HL-60 (cell line): ENCODE results near the gene RAB12.
A peak's percentile ranks its signal among the peaks of the same experiment; 100 is the strongest.

Source experiments
- DNase-seq, 2 experiments: peaks; one replicate each; pipeline ENCODE4 v3.0.0-alpha.2; 2010 to 2020; ENCODE audit warnings: low read depth in 1 of 2, low spot score in 1 of 2
- H3K27ac ChIP-seq: fragments of 250-450 bp; sonication (Bioruptor Pico); replicated peaks from 2 replicates; pipeline ENCODE4 v1.5.1; 2020; ENCODE audit warnings: mild to moderate bottlenecking, moderate library complexity
- H3K27me3 ChIP-seq: fragments of 250-450 bp; sonication (Bioruptor Pico); 2 replicates; pipeline ENCODE4 v1.5.1; 2021; ENCODE audit warnings: mild to moderate bottlenecking, moderate library complexity; ENCODE audit not compliant: insufficient read depth, poor library complexity, severe bottlenecking
- H3K4me3 ChIP-seq: replicated peaks from 2 replicates; pipeline ENCODE4 v1.5.1; 2011; ENCODE audit warnings: mild to moderate bottlenecking, control low read depth, low read length; ENCODE audit not compliant: insufficient read depth
- GABPA ChIP-seq: IDR thresholded peaks from 2 replicates; pipeline ENCODE4 v1.6.1; 2012; ENCODE audit warnings: low read depth
- POLR2AphosphoS5 ChIP-seq: IDR thresholded peaks from 2 replicates; pipeline ENCODE4 v1.6.1; 2012; ENCODE audit warnings: low read depth
- SPI1 ChIP-seq: IDR thresholded peaks from 2 replicates; pipeline ENCODE4 v1.6.1; 2012; ENCODE audit warnings: low read depth, mild to moderate bottlenecking, borderline replicate concordance
- TF ChIP-seq, protein P1 (sequence below): IDR thresholded peaks from 2 replicates; pipeline ENCODE4 v1.6.1; 2012; ENCODE audit warnings: low read depth; ENCODE audit not compliant: insufficient replicate concordance
- TF ChIP-seq, protein P2 (sequence below): IDR thresholded peaks from one replicate; pipeline ENCODE4 v1.5.1; 2011; ENCODE audit warnings: low read length, control low read depth, inconsistent platforms; ENCODE audit not compliant: insufficient read depth

The RAB12 gene

DNA sequence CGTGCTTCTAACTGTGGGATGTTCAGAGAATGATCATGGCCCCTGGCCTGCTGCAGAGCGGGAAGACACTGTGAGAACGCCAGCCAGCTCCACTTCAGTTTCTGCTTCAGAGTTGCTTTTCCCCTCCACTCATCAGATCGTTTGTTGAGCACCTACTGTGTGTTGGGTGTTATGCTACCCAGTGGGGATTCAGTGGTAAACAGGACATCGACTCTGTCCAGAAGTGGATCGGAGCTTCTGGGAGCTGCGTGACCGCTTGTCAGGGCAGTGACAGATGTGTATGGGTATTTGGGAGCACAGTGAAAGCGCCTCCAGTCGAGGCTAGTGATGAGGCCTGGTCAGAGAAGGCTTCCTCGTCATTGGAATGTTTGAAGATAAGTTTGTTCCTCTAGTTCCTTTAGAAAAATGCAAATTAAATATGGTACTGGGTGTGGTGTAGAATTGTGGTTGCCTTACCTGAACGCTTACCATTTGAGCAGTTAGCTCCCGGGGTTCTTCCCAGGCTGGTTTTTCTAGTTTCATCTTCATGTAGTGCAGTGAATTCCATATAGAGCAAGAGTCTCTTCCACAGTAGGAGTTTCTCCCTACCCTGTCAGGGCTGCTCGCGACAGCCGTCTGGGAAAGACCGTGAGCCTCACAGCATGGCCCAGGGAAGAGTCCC lies 2.8 kb downstream of the RAB12 start:
- Histone ChIP-seq H3K27ac (no peak overlapping the region), H3K4me3 (no peak overlapping the region)
- TF ChIP-seq SPI1 (no peak), GABPA (no peak), POLR2AphosphoS5 (no peak; the same call in 1 of the 2 replicates)
- TF ChIP-seq, protein P1, sequence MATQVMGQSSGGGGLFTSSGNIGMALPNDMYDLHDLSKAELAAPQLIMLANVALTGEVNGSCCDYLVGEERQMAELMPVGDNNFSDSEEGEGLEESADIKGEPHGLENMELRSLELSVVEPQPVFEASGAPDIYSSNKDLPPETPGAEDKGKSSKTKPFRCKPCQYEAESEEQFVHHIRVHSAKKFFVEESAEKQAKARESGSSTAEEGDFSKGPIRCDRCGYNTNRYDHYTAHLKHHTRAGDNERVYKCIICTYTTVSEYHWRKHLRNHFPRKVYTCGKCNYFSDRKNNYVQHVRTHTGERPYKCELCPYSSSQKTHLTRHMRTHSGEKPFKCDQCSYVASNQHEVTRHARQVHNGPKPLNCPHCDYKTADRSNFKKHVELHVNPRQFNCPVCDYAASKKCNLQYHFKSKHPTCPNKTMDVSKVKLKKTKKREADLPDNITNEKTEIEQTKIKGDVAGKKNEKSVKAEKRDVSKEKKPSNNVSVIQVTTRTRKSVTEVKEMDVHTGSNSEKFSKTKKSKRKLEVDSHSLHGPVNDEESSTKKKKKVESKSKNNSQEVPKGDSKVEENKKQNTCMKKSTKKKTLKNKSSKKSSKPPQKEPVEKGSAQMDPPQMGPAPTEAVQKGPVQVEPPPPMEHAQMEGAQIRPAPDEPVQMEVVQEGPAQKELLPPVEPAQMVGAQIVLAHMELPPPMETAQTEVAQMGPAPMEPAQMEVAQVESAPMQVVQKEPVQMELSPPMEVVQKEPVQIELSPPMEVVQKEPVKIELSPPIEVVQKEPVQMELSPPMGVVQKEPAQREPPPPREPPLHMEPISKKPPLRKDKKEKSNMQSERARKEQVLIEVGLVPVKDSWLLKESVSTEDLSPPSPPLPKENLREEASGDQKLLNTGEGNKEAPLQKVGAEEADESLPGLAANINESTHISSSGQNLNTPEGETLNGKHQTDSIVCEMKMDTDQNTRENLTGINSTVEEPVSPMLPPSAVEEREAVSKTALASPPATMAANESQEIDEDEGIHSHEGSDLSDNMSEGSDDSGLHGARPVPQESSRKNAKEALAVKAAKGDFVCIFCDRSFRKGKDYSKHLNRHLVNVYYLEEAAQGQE = no peak
- TF ChIP-seq, protein P2, sequence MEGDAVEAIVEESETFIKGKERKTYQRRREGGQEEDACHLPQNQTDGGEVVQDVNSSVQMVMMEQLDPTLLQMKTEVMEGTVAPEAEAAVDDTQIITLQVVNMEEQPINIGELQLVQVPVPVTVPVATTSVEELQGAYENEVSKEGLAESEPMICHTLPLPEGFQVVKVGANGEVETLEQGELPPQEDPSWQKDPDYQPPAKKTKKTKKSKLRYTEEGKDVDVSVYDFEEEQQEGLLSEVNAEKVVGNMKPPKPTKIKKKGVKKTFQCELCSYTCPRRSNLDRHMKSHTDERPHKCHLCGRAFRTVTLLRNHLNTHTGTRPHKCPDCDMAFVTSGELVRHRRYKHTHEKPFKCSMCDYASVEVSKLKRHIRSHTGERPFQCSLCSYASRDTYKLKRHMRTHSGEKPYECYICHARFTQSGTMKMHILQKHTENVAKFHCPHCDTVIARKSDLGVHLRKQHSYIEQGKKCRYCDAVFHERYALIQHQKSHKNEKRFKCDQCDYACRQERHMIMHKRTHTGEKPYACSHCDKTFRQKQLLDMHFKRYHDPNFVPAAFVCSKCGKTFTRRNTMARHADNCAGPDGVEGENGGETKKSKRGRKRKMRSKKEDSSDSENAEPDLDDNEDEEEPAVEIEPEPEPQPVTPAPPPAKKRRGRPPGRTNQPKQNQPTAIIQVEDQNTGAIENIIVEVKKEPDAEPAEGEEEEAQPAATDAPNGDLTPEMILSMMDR = no peak

DNA sequence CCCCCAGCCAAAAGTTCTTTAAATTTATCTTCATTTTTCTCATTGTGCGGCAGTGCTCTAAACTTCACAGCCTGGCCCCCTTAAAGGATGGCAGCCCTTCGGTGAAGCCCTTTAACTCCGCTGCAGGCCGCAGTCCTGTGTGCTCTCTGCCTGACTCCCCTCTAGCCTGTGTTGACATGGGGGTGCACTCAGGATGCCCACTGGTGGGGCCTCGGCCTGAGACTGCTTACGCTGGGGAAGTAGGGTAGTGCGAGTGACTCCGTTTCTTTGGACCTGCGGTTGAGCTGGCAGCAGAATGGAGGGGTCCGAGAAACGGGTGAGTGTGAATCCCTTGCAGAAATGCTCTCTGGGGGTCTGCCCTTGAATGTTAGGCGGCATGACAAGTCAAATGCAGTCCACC lies 5.6 kb downstream of the RAB12 start:
- Histone ChIP-seq H3K27ac (no peak overlapping the region), H3K27me3 (no peaks in the 10 kb centered on the region), H3K4me3 (no peak overlapping the region)
- TF ChIP-seq, protein P1 = no peak
- peak in 1 of 2 experiments; percentile 14 for DNase-seq

More for the DNA sequence above, 2.8 kb downstream of the RAB12 start:
- DNase-seq = no peak
- H3K27me3 ChIP-seq = no peaks in the 10 kb centered on the region

DNA sequence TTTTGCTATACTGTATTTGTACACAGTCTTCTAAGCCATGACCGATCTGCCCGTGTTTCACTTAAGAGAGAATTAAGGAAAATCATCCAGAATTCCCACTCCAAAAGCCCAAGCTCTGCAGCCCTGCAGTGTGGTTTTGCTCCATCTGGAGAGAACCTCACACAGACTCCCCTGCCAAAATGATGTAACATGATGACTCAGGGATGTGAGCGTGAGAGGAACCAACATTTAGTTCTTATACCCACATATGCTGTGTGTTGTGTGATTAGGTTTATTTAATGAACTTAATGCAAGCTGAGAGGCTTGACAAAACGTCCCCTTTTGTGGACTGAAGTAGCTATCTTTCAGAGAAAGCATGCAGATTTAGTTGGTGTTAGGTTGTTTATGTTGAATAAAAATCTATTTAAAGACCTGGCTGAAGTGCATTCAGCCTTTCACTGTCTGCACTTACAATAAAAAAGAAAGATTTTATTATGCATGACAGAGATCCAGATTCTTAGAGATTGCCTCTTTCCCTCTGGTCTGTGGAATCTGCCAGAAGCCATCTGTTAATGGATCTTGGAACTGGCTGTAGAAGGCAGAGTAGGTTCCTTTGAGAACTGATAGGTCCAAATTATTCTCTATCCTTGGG lies 6.3 kb downstream of the RAB12 start:
- no peaks in the 10 kb centered on the region for H3K27me3 ChIP-seq
- peak; percentile 80 to 88 for DNase-seq
- H3K27ac ChIP-seq = peak overlapping the region; percentile 43
- TF ChIP-seq POLR2AphosphoS5 (0 out of 2 replicates have a peak, but pooled peaks have one; percentile 40), SPI1 (peak; percentile 27; the same call in 1 of the 2 replicates)
- TF ChIP-seq, protein P2 = no peak
- TF ChIP-seq, protein P1 = no peak
- no peak overlapping the region for H3K4me3 ChIP-seq
